ENCODE results near the gene WDCP.

GRCh38 chr2:24075915-24076848, 29.0 kb upstream of the WDCP start, which contains the start of gene SF3B6:
- TF ChIP-seq POLR2A (IDR thresholded peaks at IDR 0.05; ENCODE audit: low read depth, low read length) (peak; percentile 94), TAF1 (IDR thresholded peaks at IDR 0.05; ENCODE audit: borderline replicate concordance, low read depth, low read length) (peak; percentile 71), POLR2AphosphoS5 (IDR thresholded peaks at IDR 0.05; ENCODE audit: low read depth, low read length) (peak; percentile 93)

All from GM12892 (cell line).